ENCODE results near the gene PCDH19.

The PCDH19 gene

DNA sequence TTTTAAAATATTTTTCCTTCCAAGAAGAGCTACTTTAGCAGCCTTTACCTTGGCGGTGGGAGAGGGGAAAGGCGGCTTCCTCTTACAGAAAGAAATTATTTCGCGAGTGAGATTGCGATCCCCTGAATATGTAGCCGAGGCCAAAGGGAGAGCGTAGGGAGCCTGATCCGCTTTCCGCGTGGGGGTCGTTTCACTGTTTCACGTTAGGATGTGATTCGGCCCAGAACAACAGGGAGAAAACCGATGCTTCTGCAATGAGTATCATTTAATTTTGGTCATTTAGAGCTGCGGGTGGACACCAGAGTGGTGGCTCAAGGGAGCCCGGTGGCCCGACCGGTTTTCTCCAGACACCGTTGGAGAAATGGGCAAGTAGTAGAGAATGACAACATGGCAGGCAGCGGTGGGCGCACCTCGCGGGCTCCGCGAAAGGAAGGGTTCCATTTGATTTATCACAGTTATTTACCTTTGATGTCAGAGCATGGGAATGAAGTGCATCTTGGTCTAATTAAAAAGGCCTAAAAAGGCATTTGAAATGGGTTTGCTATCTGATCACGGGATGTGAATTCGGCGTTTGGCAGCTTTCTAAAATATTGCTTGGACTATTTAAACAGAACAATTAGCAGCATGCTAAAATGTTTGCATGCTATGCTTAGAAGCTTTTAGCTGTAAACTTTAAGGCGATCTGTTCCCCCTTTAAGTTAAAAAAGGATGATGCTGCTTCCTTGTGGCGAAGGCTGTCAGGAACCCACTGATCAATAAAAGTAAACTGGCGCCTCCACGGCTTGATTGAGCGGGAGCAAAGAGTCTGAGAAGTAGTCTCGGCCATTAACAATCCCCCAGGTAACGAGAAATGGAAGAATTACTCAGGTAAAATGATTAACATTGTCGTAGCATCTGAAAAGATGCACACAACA, 2.0 kb upstream of the PCDH19 start:
- DNase-seq, result no peak
- TF ChIP-seq, protein P1, sequence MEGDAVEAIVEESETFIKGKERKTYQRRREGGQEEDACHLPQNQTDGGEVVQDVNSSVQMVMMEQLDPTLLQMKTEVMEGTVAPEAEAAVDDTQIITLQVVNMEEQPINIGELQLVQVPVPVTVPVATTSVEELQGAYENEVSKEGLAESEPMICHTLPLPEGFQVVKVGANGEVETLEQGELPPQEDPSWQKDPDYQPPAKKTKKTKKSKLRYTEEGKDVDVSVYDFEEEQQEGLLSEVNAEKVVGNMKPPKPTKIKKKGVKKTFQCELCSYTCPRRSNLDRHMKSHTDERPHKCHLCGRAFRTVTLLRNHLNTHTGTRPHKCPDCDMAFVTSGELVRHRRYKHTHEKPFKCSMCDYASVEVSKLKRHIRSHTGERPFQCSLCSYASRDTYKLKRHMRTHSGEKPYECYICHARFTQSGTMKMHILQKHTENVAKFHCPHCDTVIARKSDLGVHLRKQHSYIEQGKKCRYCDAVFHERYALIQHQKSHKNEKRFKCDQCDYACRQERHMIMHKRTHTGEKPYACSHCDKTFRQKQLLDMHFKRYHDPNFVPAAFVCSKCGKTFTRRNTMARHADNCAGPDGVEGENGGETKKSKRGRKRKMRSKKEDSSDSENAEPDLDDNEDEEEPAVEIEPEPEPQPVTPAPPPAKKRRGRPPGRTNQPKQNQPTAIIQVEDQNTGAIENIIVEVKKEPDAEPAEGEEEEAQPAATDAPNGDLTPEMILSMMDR (IDR thresholded peaks at IDR 0.05; ENCODE audit: low read depth, low read length, missing control alignments), result no peak
- no peaks in the 10 kb centered on the region for H3K36me3 ChIP-seq (replicated peaks)
- peaks cover 21% of the 10 kb centered on the region for H3K27me3 ChIP-seq (replicated peaks)
- in situ Hi-C loops (cut with HindIII; ENCODE audit: low pct_ligation_motif_present, low sequenced_read_pairs), result no loop called here
- no peak overlapping the region for H3K4me3 ChIP-seq (ENCODE audit: low read depth, low read length)
- H3K27ac ChIP-seq, result no peak overlapping the region

DNA sequence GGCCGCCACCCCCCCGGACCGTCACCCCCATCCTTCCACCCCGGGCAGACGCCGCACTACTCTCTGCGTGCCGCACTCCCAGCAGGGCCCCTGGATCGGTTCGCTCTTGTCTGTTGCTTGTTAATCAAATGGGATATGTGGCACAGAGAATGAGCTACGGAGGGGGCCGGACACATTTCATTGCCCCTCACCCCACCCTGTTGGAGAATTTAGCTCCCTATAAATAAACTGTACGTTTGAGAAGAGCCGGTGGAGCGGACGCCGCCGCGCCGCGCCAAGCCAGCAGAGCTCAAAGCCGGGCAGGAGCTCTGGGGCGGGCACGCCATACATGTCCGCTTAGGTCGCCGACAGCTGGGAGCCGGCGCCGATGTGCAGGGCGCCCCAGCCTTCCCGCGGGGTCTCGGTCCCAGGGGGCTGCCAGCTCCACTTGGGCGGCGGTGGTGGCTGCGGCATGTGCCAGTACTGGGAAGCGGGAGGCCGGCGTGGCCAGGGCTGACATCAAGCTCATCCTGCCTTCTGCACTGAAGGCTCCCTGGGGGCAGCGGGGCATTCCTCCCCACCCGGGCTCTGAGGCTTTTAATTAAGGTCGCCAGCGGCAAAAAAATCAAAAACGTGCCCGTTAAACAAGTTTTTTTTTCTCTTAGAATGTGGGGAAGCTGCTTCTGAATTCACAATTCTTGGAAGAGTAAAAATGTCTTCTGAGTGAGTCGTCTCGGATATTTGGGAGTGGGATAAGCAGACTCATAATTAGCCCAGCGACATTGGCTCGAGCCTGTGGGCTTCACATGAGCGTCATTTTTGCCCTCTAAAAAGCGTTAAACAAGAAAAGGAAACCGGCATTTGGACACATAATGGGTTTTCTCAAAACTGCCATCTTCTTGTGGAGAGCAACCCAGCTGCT, 1.1 kb upstream of the PCDH19 start:
- Histone ChIP-seq H3K36me3 (replicated peaks) (no peaks in the 10 kb centered on the region), H3K27ac (no peak overlapping the region), H3K27me3 (replicated peaks) (peaks cover 25% of the 10 kb centered on the region), H3K4me3 (ENCODE audit: low read depth, low read length) (no peak overlapping the region)
- in situ Hi-C loops (cut with HindIII; ENCODE audit: low pct_ligation_motif_present, low sequenced_read_pairs), result no loop called here
- no peak for DNase-seq
- TF ChIP-seq, protein P1 (IDR thresholded peaks at IDR 0.05; ENCODE audit: low read depth, low read length, missing control alignments), result no peak

DNA sequence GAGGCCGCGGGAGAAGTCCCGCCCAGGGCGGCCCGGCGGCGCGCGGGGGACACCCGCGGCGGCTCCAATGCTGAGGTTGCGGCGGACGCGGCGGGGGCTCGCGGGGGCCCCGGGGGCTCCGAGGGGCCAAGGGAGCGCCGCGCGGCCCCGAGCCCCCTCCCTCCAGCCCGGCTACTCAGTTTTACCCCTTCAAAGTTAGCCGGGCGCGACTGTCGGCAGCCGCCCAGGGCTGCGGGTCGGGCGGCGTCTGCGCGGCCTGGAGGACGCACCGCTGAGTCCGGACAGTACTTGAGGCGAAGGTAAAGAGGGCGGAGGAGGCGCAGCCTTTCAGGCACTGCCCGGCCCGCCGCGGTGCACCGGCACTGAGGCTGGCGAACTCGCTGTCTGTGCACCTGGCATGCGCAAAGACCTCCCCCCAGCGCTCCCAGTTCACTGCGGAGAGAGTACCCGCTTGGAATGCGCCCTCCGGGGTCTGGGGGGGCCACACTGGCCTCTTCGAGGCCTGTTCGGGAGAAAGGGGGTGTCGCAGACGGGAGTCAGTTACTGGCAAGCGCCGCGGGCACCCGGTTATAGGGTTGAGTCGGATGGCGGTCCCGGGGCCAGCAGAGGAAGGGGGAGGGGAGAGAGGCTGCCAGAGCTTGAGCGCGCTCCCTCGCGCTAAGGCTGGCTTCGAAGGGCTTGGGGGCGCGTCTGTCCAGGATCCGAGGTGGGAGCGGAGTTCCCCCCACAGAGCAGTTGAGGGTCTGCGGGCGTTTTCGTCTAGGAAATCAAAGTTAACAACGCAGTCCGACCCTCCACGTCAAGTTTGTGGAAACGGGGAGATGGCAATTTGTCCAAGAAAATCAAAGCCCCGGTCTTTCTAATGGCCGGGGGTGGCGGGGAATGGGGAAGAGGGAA, 1.1 kb downstream of the PCDH19 start:
- H3K27ac ChIP-seq, result no peak overlapping the region
- H3K27me3 ChIP-seq (replicated peaks), result peaks cover 25% of the 10 kb centered on the region
- no peaks in the 10 kb centered on the region for H3K36me3 ChIP-seq (replicated peaks)
- in situ Hi-C loops (cut with HindIII; ENCODE audit: low pct_ligation_motif_present, low sequenced_read_pairs), result no loop called here
- TF ChIP-seq, protein P1 (IDR thresholded peaks at IDR 0.05; ENCODE audit: low read depth, low read length, missing control alignments), result no peak
- DNase-seq, result no peak
- no peak overlapping the region for H3K4me3 ChIP-seq (ENCODE audit: low read depth, low read length)

DNA sequence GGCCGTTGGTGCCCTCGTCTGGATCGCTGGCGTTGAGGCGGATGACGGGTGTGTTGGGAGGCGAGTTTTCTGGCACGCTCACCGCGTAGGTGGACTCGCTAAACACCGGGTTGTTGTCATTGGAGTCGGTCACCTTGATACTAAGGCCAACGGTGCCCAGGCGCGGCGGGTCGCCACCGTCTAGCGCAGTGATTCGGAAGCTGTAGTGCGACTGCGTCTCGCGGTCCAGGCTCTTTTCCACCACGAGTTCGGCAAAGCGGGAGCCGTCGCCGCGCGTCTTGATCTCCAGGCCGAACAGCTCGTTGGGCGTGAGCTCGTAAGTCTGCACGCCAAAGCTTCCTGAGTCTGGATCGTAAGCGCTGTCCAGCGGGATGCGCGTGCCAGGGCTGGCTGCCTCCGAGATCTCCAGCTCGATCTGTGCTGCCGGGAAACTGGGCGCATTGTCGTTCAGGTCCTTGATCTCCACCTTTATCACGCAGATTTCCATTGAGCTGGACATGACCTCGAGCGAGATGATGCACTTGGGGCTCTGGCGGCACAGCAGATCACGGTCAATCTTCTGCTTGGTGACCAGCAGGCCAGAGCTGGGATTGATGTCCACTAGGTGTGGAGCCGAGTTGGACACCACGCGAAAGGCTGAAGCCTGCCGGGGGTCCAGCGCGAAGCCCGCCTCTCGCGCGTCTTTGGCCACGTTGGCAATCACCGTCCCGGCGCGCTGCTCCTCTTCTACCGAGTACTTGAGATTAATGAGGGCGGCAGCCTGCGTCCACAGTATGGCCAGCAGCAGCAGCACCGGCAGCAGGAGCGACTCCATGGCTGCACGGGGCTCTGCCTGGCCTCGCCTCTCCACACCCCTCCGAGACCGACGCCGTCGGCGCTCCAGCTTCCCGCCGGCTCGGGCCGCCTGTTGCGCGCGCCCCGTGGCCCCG, 2.0 kb downstream of the PCDH19 start:
- H3K27me3 ChIP-seq (replicated peaks), result peaks cover 25% of the 10 kb centered on the region
- no peak overlapping the region for H3K4me3 ChIP-seq (ENCODE audit: low read depth, low read length)
- H3K36me3 ChIP-seq (replicated peaks), result no peaks in the 10 kb centered on the region
- DNase-seq, result no peak
- TF ChIP-seq, protein P1 (IDR thresholded peaks at IDR 0.05; ENCODE audit: low read depth, low read length, missing control alignments), result no peak
- in situ Hi-C loops (cut with HindIII; ENCODE audit: low pct_ligation_motif_present, low sequenced_read_pairs), result no loop called here
- no peak overlapping the region for H3K27ac ChIP-seq
